ENCODE data around the gene PTPRU.

Gene PTPRU

GRCh38 chr1:29370067-29370466, 133.7 kb downstream of the PTPRU start:
- H3K27ac ChIP-seq = no peak overlapping the region
- no peaks in the 10 kb centered on the region for H3K36me3 ChIP-seq
- TF ChIP-seq CTCF (IDR thresholded peaks at IDR 0.05) = no peak
- H3K27me3 ChIP-seq = peaks cover 16% of the 10 kb centered on the region
- no peak overlapping the region for H3K4me3 ChIP-seq (ENCODE audit: low read depth in 1 of 2, low read length in 1 of 2)
- no peaks in the 10 kb centered on the region for H3K4me1 ChIP-seq (ENCODE audit: control insufficient read depth in 1 of 2, insufficient read depth in 1 of 2, low read depth in 1 of 2, low read length in 1 of 2)
- H3K9me3 ChIP-seq = no peaks in the 10 kb centered on the region

GRCh38 chr1:29371332-29371731, 135.0 kb downstream of the PTPRU start:
- H3K4me3 ChIP-seq (ENCODE audit: low read depth in 1 of 2, low read length in 1 of 2) = no peak overlapping the region
- H3K4me1 ChIP-seq (ENCODE audit: control insufficient read depth in 1 of 2, insufficient read depth in 1 of 2, low read depth in 1 of 2, low read length in 1 of 2) = no peaks in the 10 kb centered on the region
- no peaks in the 10 kb centered on the region for H3K9me3 ChIP-seq
- H3K27me3 ChIP-seq = peaks cover 16% of the 10 kb centered on the region
- H3K27ac ChIP-seq = no peak overlapping the region
- TF ChIP-seq CTCF (IDR thresholded peaks at IDR 0.05) = no peak
- H3K36me3 ChIP-seq = no peaks in the 10 kb centered on the region

- peaks cover 16% of the 10 kb centered on the region for H3K27me3 ChIP-seq
- no peak overlapping the region for H3K4me3 ChIP-seq (ENCODE audit: low read depth in 1 of 2, low read length in 1 of 2)
- H3K36me3 ChIP-seq = no peaks in the 10 kb centered on the region
- H3K4me1 ChIP-seq (ENCODE audit: control insufficient read depth in 1 of 2, insufficient read depth in 1 of 2, low read depth in 1 of 2, low read length in 1 of 2) = no peaks in the 10 kb centered on the region
- no peaks in the 10 kb centered on the region for H3K9me3 ChIP-seq
- TF ChIP-seq CTCF (IDR thresholded peaks at IDR 0.05) = no peak
- H3K27ac ChIP-seq = no peak overlapping the region
These were observed 135.8 kb downstream of the PTPRU start for GRCh38 chr1:29372108-29372507.
